HepG2 (cell line): Measurements from ENCODE around the gene ALPK1. TPM values are rescaled to one million over a fixed set of nuclear protein-coding genes. Genes with fewer than 3 reads are reported as not detected.

Experiments
- ATAC-seq: fragments of 200-7000 bp; cut with Tn5 transposase; 3 replicates; pipeline ENCODE4 v1.9.1; 2020; ENCODE audit warnings: mild to moderate bottlenecking, moderate library complexity
- BruUV-seq: library from RNA; stranded (reverse); fragments of 400-500 nt; replicated peaks from 2 replicates; lab custom pipeline; 2021; lab: Mats Ljungman, UMichigan
- CTCF ChIA-PET: fragments of 300-600 bp; formaldehyde crosslinking; extraction: SDS; loops from one replicate; lab custom pipeline; 2021; ENCODE audit warnings: low total read pairs, inconsistent platforms, low intra/inter-chr PET ratio; lab: Yijun Ruan, JAX
- POLR2A ChIA-PET: fragments of 350-600 bp; sonication (Branson Sonifier 250); formaldehyde crosslinking; loops from one replicate; lab custom pipeline; 2020; ENCODE audit warnings: antibody characterized with exemption, inconsistent platforms; lab: Yijun Ruan, JAX
- DNase-seq: peaks from one replicate; pipeline ENCODE4 v3.0.0-alpha.2; 2015; ENCODE audit warnings: low spot score
- FAIRE-seq: peaks from 3 replicates; lab custom pipeline; 2011; peaks lifted over from hg19 to GRCh38; lab: Jason Lieb, UNC
- H2AFZ ChIP-seq: one replicate; pipeline ENCODE4 v1.6.1; 2011; ENCODE audit warnings: low read length, inconsistent platforms
- H3K27ac ChIP-seq: fragments of 300-600 bp; 3 replicates; pipeline ENCODE4 v1.8.0; 2011; ENCODE audit warnings: mixed run types, mild to moderate bottlenecking, mixed read lengths, low read length, inconsistent platforms; ENCODE audit not compliant: insufficient read depth; ENCODE audit errors: extremely low read length
- H3K27me3 ChIP-seq, 2 experiments: fragments of 200-600 bp in 1 of 2; 2 replicates in 1 of 2; 3 replicates in 1 of 2; pipeline versions ENCODE4 v1.6.0 to v1.8.0; 2011; ENCODE audit warnings: low read length in 2 of 2, mild to moderate bottlenecking in 2 of 2, moderate library complexity in 2 of 2, inconsistent platforms in 1 of 2; ENCODE audit not compliant: insufficient read depth in 2 of 2, control insufficient read depth in 1 of 2
- H3K36me3 ChIP-seq, 2 experiments: fragments of 200-600 bp in 1 of 2; replicated peaks in 1 of 2; 2 replicates in 1 of 2; 3 replicates in 1 of 2; pipeline versions ENCODE4 v1.5.1 to v1.8.0; 2011; ENCODE audit warnings: low read length in 2 of 2, inconsistent platforms in 1 of 2; ENCODE audit not compliant: insufficient read depth in 2 of 2, control insufficient read depth in 1 of 2
- H3K4me1 ChIP-seq: 2 replicates; pipeline ENCODE4 v1.5.1; 2012; ENCODE audit warnings: low read length, inconsistent platforms; ENCODE audit not compliant: insufficient read depth
- H3K4me2 ChIP-seq: 2 replicates; pipeline ENCODE4 v1.6.0; 2011; ENCODE audit warnings: low read depth, low read length, inconsistent platforms
- H3K4me3 ChIP-seq, 3 experiments: fragments of 200-600 bp in 1 of 3; sonication (generic), shearing (Covaris generic) in 1 of 3; replicated peaks in 1 of 3; 2 replicates each; pipeline ENCODE4 v1.5.1; 2011 to 2016; ENCODE audit warnings: low read length in 3 of 3, inconsistent platforms in 2 of 3, low read depth in 2 of 3, mild to moderate bottlenecking in 2 of 3, control low read depth in 1 of 3, mixed read lengths in 1 of 3; ENCODE audit not compliant: insufficient read depth in 1 of 3
- H3K79me2 ChIP-seq: one replicate; pipeline ENCODE4 v1.6.1; 2011; ENCODE audit warnings: low read length, inconsistent platforms; ENCODE audit not compliant: insufficient read depth
- H3K9ac ChIP-seq: 2 replicates; pipeline ENCODE4 v1.6.0; 2011; ENCODE audit warnings: mild to moderate bottlenecking, low read depth, low read length, inconsistent platforms; ENCODE audit not compliant: insufficient read depth
- H3K9me3 ChIP-seq: 2 replicates; pipeline ENCODE4 v1.5.1; 2012; ENCODE audit warnings: mild to moderate bottlenecking, low read length
- H4K20me1 ChIP-seq: 2 replicates; pipeline ENCODE4 v1.6.0; 2011; ENCODE audit warnings: inconsistent platforms, mild to moderate bottlenecking, low read length, moderate library complexity; ENCODE audit not compliant: insufficient read depth
- CBX1 ChIP-seq: IDR thresholded peaks from one replicate; pipeline ENCODE4 v1.6.1; 2016; ENCODE audit warnings: antibody characterized with exemption, low read depth
- HNRNPK ChIP-seq: fragments of 200-400 bp; formaldehyde crosslinking; IDR thresholded peaks from 2 replicates; pipeline ENCODE4 v1.6.1; 2018; ENCODE audit warnings: low read length, low read depth, moderate library complexity, mild to moderate bottlenecking; ENCODE audit not compliant: poor library complexity, severe bottlenecking
- MXI1 ChIP-seq: IDR thresholded peaks from 3 replicates; pipeline ENCODE4 v1.6.1; 2012; ENCODE audit warnings: low read depth, low read length, inconsistent platforms, borderline replicate concordance
- PAWR ChIP-seq: sonication (generic); formaldehyde crosslinking; IDR thresholded peaks from 2 replicates; pipeline ENCODE4 v1.4.0; 2020; ENCODE audit warnings: missing genetic modification reagents, mild to moderate bottlenecking, borderline replicate concordance
- PHB2 ChIP-seq: fragments of 450-650 bp; IDR thresholded peaks from 2 replicates; pipeline ENCODE4 v1.6.1; 2018; ENCODE audit not compliant: partially characterized antibody
- SMC3 ChIP-seq: IDR thresholded peaks from 2 replicates; pipeline ENCODE4 v1.6.1; 2011; ENCODE audit warnings: low read length, improper control_type of control experiment
- SRSF1 ChIP-seq: fragments of 200-400 bp; formaldehyde crosslinking; optimal IDR thresholded peaks from 2 replicates; pipeline ENCODE3; 2017; ENCODE audit warnings: mild to moderate bottlenecking, low read depth, low read length, moderate library complexity
- ZFP90 ChIP-seq: sonication (generic); formaldehyde crosslinking; IDR thresholded peaks from 2 replicates; pipeline ENCODE4 v1.8.0; 2022; ENCODE audit warnings: missing genetic modification reagents, mild to moderate bottlenecking, inconsistent platforms, borderline replicate concordance
- ZKSCAN1 ChIP-seq: fragments of 150-350 bp; IDR thresholded peaks from 2 replicates; pipeline ENCODE4 v1.6.1; 2014; ENCODE audit warnings: low read length
- ZNF124 ChIP-seq: sonication (generic); formaldehyde crosslinking; IDR thresholded peaks from 2 replicates; pipeline ENCODE4 v1.4.0; 2020; ENCODE audit warnings: missing genetic modification reagents
- ZNF143 ChIP-seq: sonication (generic); formaldehyde crosslinking; IDR thresholded peaks from 2 replicates; pipeline ENCODE4 v1.4.0; 2020; ENCODE audit warnings: missing genetic modification reagents
- ZNF235 ChIP-seq: sonication (generic); formaldehyde crosslinking; IDR thresholded peaks from 2 replicates; pipeline ENCODE4 v1.8.1; 2023; ENCODE audit warnings: mild to moderate bottlenecking, missing genetic modification reagents, borderline replicate concordance
- ZNF558 ChIP-seq: sonication (generic); formaldehyde crosslinking; IDR thresholded peaks from 2 replicates; pipeline ENCODE4 v1.9.0; 2022; ENCODE audit warnings: mild to moderate bottlenecking, missing genetic modification reagents, borderline replicate concordance
- ZNF709 ChIP-seq: sonication (generic); formaldehyde crosslinking; IDR thresholded peaks from 2 replicates; pipeline ENCODE4 v1.5.0; 2020; ENCODE audit warnings: mild to moderate bottlenecking, missing genetic modification reagents
- WGBS: methylation state at CpG from one replicate; pipeline ENCODE4 v1.1.6; 2017; ENCODE audit warnings: low lambda C conversion rate; 5-methylcytosine and 5-hydroxymethylcytosine counted together
- in situ Hi-C: cut with HindIII; loops from 2 replicates; pipeline ENCODE4 v1.10.0; 2017; ENCODE audit warnings: low pct_unique_long_range_greater_than_20kb; ENCODE audit not compliant: extremely low pct_ligation_motif_present
- intact Hi-C: fragments of 100-400 bp; cut with micrococcal nuclease; formaldehyde crosslinking; loops from one replicate; pipeline ENCODE4 v1.10.0; 2022; ENCODE audit not compliant: unreplicated experiment
- polyA plus RNA-seq, 8 experiments: library from polyadenylated mRNA; depleted of rRNA in 3 of 8; stranded (reverse) in 7 of 8; unstranded in 1 of 8; fragments of >200 nt; fragmentation: Illumina TruSeq in 4 of 8; extraction: Trizol in 4 of 8; gene quantifications; 2 replicates each; pipeline versions ENCODE4 v1.2.1 to v1.2.3, GENCODE V29; 2011 to 2016; ENCODE audit warnings: low read depth in 4 of 8, missing spikeins in 1 of 8, mixed read lengths in 1 of 8; ENCODE audit not compliant: insufficient read depth in 1 of 8
- total RNA-seq, 5 experiments: library from RNA; depleted of rRNA; stranded (reverse); fragments of >200 nt; fragmentation: Illumina TruSeq; extraction: Trizol; gene quantifications; 2 replicates each; pipeline ENCODE4 v1.2.3, GENCODE V29; 2016; ENCODE audit warnings: low read depth in 1 of 5
- TF ChIP-seq, protein P1 (sequence below): IDR thresholded peaks from 2 replicates; pipeline ENCODE4 v1.6.1; 2012; ENCODE audit warnings: inconsistent platforms
- TF ChIP-seq, protein P2 (sequence below): sonication (generic); formaldehyde crosslinking; IDR thresholded peaks from 2 replicates; pipeline ENCODE4 v1.5.0; 2020; ENCODE audit warnings: mild to moderate bottlenecking, missing genetic modification reagents, borderline replicate concordance
- TF ChIP-seq, protein P3 (sequence below): sonication (generic); formaldehyde crosslinking; IDR thresholded peaks from 2 replicates; pipeline ENCODE4 v1.8.0; 2023; ENCODE audit warnings: mild to moderate bottlenecking, missing genetic modification reagents
- TF ChIP-seq, protein P4 (sequence below): sonication (generic); formaldehyde crosslinking; IDR thresholded peaks from 2 replicates; pipeline ENCODE4 v1.4.0; 2020; ENCODE audit warnings: missing genetic modification reagents, mild to moderate bottlenecking, borderline replicate concordance

The ALPK1 gene
- total and polyA plus RNA-seq, 2 of the 13 experiments (the other 11 are each of a cell fraction or from before 2014, with no cell fraction given), result 0.61 to 1.3 TPM

DNA sequence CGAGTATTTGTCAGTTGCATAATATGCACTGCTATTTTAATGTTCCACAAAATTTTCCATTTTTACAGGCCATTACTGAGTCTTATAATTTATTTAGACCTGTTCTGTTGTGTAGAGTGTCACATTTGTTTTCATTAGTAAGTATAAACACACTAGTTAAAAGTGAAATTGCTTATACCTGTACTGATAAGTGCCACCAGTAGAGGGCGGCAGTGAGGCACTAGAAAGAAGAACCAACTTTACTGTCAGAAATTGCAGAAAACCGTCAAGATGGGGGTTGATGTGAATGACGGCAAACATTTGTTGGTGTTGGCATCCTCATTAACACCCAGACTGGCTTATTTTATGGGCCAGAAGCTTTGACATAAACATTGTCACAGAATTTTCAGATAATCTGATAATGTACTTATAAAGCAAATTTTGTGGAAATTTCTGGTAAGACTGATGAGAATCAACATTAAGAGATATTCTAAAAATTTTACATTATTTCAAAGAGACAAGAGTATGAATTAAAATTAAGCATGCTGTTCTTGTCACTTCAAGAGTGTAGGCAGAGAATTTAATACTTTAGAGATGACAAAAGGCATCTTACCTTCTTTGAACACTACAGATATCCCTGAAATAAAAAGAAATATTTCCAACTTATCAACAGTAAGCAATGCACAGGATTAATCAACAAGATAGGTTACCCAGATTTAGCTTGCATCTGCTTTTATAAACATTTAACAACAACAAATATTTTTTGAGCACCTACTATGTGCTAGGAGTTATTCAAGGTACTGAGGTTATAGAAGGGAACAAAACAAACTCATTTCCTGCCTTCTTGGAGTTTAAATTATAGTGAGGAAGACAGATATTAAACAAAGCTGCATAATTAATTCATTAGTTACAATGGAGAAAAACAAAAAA, 24.9 kb downstream of the ALPK1 start:
- Histone ChIP-seq H2AFZ (no peak overlapping the region), H3K27me3 (no peaks in the 10 kb centered on the region), H3K9me3 (no peaks in the 10 kb centered on the region), H3K4me3 (no peak overlapping the region), H3K36me3 (no peaks in the 10 kb centered on the region), H4K20me1 (no peaks in the 10 kb centered on the region), H3K9ac (no peak overlapping the region), H3K27ac (no peak overlapping the region), H3K4me2 (no peak overlapping the region), H3K79me2 (no peaks in the 10 kb centered on the region), H3K4me1 (no peaks in the 10 kb centered on the region)
- ATAC-seq (peak; percentile 55; the same call in 2 of the 3 replicates), DNase-seq (peak; percentile 38), FAIRE-seq (peak; percentile 74)
- in situ Hi-C loops (loop anchor here (10.0 kb wide), 1 partner anchor 283 kb away; no protein-coding TSS in a partner anchor), intact Hi-C loops (loop anchor here (2.0 kb wide), 1 partner anchor 223 kb away; no protein-coding TSS in a partner anchor)
- ChIA-PET POLR2A (no interaction called here), CTCF (interaction anchor here (1.2 to 1.7 kb wide), 4 partner anchors 108 to 283 kb away, joined by 5 to 7 read pairs (median 5); no protein-coding TSS in a partner anchor)
- BruUV-seq, result no TSS peak
- 28% methylated on average over 4 of the region's 4 CpGs for WGBS
- TF ChIP-seq, protein P1, sequence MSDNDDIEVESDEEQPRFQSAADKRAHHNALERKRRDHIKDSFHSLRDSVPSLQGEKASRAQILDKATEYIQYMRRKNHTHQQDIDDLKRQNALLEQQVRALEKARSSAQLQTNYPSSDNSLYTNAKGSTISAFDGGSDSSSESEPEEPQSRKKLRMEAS, result no peak
- TF ChIP-seq PHB2, result no peak
- TF ChIP-seq, protein P2, sequence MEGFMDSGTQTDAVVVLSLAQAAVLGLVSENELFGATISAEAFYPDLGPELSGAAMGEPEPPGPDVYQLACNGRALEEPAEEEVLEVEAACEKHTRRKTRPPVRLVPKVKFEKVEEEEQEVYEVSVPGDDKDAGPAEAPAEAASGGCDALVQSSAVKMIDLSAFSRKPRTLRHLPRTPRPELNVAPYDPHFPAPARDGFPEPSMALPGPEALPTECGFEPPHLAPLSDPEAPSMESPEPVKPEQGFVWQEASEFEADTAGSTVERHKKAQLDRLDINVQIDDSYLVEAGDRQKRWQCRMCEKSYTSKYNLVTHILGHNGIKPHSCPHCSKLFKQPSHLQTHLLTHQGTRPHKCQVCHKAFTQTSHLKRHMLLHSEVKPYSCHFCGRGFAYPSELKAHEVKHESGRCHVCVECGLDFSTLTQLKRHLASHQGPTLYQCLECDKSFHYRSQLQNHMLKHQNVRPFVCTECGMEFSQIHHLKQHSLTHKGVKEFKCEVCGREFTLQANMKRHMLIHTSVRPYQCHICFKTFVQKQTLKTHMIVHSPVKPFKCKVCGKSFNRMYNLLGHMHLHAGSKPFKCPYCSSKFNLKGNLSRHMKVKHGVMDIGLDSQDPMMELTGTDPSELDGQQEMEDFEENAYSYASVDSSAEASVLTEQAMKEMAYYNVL, result no peak
- no peak for TF ChIP-seq PAWR (CRISPR knock-in tag)
- no peak for TF ChIP-seq MXI1
- peak; percentile 84 for TF ChIP-seq ZKSCAN1
- no peak for TF ChIP-seq ZNF235 (CRISPR knock-in tag)
- TF ChIP-seq SRSF1, result no peak
- no peak for TF ChIP-seq ZNF558 (CRISPR knock-in tag)
- TF ChIP-seq ZNF124 (CRISPR knock-in tag), result no peak
- TF ChIP-seq CBX1, result no peak
- TF ChIP-seq, protein P3, sequence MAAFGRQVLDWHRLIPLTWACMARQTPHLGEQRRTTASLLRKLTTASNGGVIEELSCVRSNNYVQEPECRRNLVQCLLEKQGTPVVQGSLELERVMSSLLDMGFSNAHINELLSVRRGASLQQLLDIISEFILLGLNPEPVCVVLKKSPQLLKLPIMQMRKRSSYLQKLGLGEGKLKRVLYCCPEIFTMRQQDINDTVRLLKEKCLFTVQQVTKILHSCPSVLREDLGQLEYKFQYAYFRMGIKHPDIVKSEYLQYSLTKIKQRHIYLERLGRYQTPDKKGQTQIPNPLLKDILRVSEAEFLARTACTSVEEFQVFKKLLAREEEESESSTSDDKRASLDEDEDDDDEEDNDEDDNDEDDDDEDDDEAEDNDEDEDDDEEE (CRISPR knock-in tag), result no peak
- peak; percentile 51; the same call in 1 of the 2 replicates for TF ChIP-seq SMC3
- no peak for TF ChIP-seq ZFP90 (CRISPR knock-in tag)
- TF ChIP-seq ZNF709 (CRISPR knock-in tag), result no peak
- TF ChIP-seq, protein P4, sequence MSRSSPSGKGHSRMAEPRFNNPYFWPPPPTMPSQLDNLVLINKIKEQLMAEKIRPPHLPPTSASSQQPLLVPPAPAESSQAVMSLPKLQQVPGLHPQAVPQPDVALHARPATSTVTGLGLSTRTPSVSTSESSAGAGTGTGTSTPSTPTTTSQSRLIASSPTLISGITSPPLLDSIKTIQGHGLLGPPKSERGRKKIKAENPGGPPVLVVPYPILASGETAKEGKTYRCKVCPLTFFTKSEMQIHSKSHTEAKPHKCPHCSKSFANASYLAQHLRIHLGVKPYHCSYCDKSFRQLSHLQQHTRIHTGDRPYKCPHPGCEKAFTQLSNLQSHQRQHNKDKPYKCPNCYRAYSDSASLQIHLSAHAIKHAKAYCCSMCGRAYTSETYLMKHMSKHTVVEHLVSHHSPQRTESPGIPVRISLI, result no peak
- no peak for TF ChIP-seq HNRNPK
- no peak for TF ChIP-seq ZNF143 (CRISPR knock-in tag)
